Upper lobe of right lung (tissue), 1 donor: Measurements from ENCODE around the gene LAMA4. TPM values are rescaled to one million over a fixed set of nuclear protein-coding genes. Genes with fewer than 3 reads are reported as not detected.

Experiments used
- ATAC-seq: fragments of 200-7000 bp; cut with Tn5 transposase; one replicate; pipeline ENCODE4 v1.9.1; 2020; ENCODE audit warnings: mild to moderate bottlenecking, moderate library complexity
- DNase-seq: peaks from one replicate; pipeline ENCODE4 v3.0.0-alpha.2; 2020
- H3K27ac ChIP-seq: fragments of 200-600 bp; one replicate; pipeline ENCODE4 v1.8.0; 2022
- H3K27me3 ChIP-seq: fragments of 200-600 bp; one replicate; pipeline ENCODE4 v1.8.0; 2022; ENCODE audit warnings: mild to moderate bottlenecking
- H3K36me3 ChIP-seq: fragments of 200-600 bp; one replicate; pipeline ENCODE4 v1.8.0; 2022
- H3K4me1 ChIP-seq: fragments of 200-600 bp; one replicate; pipeline ENCODE4 v1.8.0; 2022
- H3K4me3 ChIP-seq: fragments of 200-600 bp; one replicate; pipeline ENCODE4 v1.8.0; 2022; ENCODE audit warnings: mild to moderate bottlenecking
- H3K9me3 ChIP-seq: fragments of 200-600 bp; one replicate; pipeline ENCODE4 v1.8.0; 2022
- intact Hi-C: fragments of 100-400 bp; cut with DNase I; formaldehyde crosslinking; loops from one replicate; pipeline ENCODE4 v1.11.0; 2022
- total RNA-seq: library from RNA; stranded (reverse); fragmentation: NEBNext Ultra II Directional; extraction: Animal tissue kit (Norgen Biotek cat#: 25700); gene quantifications from one replicate; pipeline ENCODE4 v1.2.1, GENCODE V29; 2021
- TF ChIP-seq, protein P1 (sequence below): fragments of 200-600 bp; IDR thresholded peaks from one replicate; pipeline ENCODE4 v1.8.0; 2022; ENCODE audit warnings: antibody characterized with exemption
- donor health status: DM: no; HTN: yes; CAD: no; lungs with severe emphysema.

The LAMA4 gene
- total RNA-seq, 1 donor from 2014 or later: 134 TPM

GRCh38 chr6:112298021-112298745 lies 43.8 kb upstream of the LAMA4 start:
- intact Hi-C loops: no loop called here
- no peaks in the 10 kb centered on the region for H3K36me3 ChIP-seq
- TF ChIP-seq, protein P1, sequence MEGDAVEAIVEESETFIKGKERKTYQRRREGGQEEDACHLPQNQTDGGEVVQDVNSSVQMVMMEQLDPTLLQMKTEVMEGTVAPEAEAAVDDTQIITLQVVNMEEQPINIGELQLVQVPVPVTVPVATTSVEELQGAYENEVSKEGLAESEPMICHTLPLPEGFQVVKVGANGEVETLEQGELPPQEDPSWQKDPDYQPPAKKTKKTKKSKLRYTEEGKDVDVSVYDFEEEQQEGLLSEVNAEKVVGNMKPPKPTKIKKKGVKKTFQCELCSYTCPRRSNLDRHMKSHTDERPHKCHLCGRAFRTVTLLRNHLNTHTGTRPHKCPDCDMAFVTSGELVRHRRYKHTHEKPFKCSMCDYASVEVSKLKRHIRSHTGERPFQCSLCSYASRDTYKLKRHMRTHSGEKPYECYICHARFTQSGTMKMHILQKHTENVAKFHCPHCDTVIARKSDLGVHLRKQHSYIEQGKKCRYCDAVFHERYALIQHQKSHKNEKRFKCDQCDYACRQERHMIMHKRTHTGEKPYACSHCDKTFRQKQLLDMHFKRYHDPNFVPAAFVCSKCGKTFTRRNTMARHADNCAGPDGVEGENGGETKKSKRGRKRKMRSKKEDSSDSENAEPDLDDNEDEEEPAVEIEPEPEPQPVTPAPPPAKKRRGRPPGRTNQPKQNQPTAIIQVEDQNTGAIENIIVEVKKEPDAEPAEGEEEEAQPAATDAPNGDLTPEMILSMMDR: no peak
- no peaks in the 10 kb centered on the region for H3K27me3 ChIP-seq
- no peaks in the 10 kb centered on the region for H3K4me1 ChIP-seq
- H3K4me3 ChIP-seq: no peak overlapping the region
- ATAC-seq (no peak), DNase-seq (no peak)
- H3K27ac ChIP-seq: no peak overlapping the region
- no peaks in the 10 kb centered on the region for H3K9me3 ChIP-seq

DNA sequence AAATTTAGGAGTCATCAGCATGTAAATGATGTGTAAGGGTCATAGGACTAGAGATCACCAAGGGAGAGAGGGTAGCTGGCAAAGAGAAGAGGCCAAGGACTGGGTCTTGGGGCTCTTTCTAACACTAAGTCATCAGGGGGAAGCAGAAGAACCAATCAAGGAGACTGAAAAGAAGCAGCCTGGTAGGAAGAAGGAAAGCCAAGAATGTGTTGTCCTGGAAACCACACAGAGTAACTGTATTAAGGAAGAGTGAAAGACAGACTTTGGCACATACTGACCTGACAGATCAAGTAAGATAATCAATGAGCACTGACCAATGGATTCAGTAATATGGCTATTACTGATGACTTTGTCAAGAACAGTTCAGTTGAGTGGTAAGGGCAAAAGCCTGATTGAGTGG lies 42.3 kb upstream of the LAMA4 start:
- Histone ChIP-seq H3K4me1 (no peaks in the 10 kb centered on the region), H3K27me3 (no peaks in the 10 kb centered on the region), H3K4me3 (no peak overlapping the region), H3K9me3 (no peaks in the 10 kb centered on the region), H3K27ac (no peak overlapping the region), H3K36me3 (no peaks in the 10 kb centered on the region)
- TF ChIP-seq, protein P1: no peak
- DNase-seq (no peak), ATAC-seq (no peak)
- intact Hi-C loops: no loop called here

GRCh38 chr6:112296122-112296521 lies 41.8 kb upstream of the LAMA4 start:
- H3K4me1 ChIP-seq: no peaks in the 10 kb centered on the region
- H3K9me3 ChIP-seq: no peaks in the 10 kb centered on the region
- intact Hi-C loops: no loop called here
- ATAC-seq: no peak
- H3K4me3 ChIP-seq: no peak overlapping the region
- H3K27ac ChIP-seq: no peak overlapping the region
- TF ChIP-seq, protein P1: peak; percentile 30
- no peak for DNase-seq
- H3K27me3 ChIP-seq: no peaks in the 10 kb centered on the region
- H3K36me3 ChIP-seq: no peaks in the 10 kb centered on the region

DNA sequence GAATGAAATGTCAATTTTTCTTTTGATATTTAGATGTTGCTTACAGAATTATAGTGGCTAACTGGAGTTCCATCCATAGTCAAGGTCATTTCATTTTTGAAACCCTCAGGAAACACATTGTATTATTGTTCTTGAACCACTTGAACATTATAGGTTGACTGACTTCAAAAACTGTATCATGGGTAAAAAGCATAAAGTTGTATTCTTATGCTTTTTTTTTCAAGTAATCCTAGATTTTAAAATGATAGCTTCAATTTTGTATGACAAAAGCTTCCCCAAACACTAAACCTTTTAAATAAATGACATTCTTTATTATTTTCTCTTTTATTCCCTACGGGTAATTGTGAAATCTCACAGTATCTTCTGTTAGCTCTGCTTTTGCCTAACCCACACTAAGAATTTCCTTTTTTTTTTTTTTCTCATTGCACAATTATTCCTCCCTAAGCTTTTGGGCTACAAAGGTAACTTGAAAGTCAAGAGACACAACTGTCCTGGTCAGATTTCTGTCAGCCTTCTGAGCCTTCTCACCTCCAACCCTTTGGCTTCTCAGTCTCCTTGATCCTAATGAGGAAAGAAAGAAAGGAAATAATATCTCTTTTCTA lies 36.9 kb upstream of the LAMA4 start:
- Histone ChIP-seq H3K27me3 (no peaks in the 10 kb centered on the region), H3K36me3 (no peaks in the 10 kb centered on the region), H3K27ac (no peak overlapping the region), H3K4me3 (no peak overlapping the region), H3K4me1 (peaks cover 7% of the 10 kb centered on the region), H3K9me3 (no peaks in the 10 kb centered on the region)
- no peak for DNase-seq
- TF ChIP-seq, protein P1: no peak
- intact Hi-C loops: no loop called here
- no peak for ATAC-seq

DNA sequence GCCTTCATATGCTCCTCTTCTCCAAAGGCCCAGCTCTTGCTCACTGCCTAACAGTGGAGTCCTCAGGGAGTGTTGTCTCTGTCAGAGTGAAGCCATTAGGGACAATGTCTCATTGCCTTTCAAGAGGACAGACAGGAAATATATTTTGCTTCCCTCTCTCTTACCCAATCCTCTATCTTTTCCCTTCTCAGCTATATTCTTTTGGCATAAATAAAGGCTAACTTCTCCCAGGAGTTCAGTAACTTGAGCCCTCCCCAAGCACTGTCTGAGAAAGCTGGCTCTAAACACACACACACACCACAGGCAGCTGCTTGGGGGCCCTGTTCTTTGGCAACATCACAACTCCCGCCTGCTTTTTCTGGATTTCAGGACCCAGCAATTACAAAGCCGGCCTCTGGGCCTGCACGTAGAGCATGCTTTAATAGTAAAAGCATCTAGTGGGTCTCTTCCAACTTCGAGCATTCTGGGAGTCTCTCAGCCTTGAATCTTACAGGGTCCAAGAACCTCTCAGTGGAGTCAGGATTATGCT lies 34.7 kb upstream of the LAMA4 start:
- H3K36me3 ChIP-seq: no peaks in the 10 kb centered on the region
- H3K27ac ChIP-seq: peak overlapping the region; percentile 14
- intact Hi-C loops: no loop called here
- H3K9me3 ChIP-seq: no peaks in the 10 kb centered on the region
- TF ChIP-seq, protein P1: no peak
- no peaks in the 10 kb centered on the region for H3K27me3 ChIP-seq
- no peak for DNase-seq
- ATAC-seq: peak; percentile 54
- H3K4me1 ChIP-seq: peaks cover 9% of the 10 kb centered on the region
- no peak overlapping the region for H3K4me3 ChIP-seq
